SH-SY5Y (cell line): Measurements from ENCODE around the gene VPS8.

Experiments
- GATA2 ChIP-seq: IDR thresholded peaks from 2 replicates; pipeline ENCODE4 v1.6.1; 2011; ENCODE audit warnings: mild to moderate bottlenecking, low read depth, low read length
- GATA3 ChIP-seq: IDR thresholded peaks from 2 replicates; pipeline ENCODE4 v1.6.1; 2011; ENCODE audit warnings: low read depth, mild to moderate bottlenecking, low read length, moderate library complexity

GRCh38 chr3:184795522-184796190, 16.3 kb upstream of the VPS8 start:
- TF ChIP-seq GATA3 (no peak), GATA2 (no peak)
